Measurements from ENCODE around the gene HLA-DQA1. TPM values are rescaled to one million over a fixed set of nuclear protein-coding genes. Genes with fewer than 3 reads are reported as not detected.

Gene HLA-DQA1
- total and polyA plus RNA-seq, 4 donors: 2.1 to 19.9 (median 9.3) TPM

DNA sequence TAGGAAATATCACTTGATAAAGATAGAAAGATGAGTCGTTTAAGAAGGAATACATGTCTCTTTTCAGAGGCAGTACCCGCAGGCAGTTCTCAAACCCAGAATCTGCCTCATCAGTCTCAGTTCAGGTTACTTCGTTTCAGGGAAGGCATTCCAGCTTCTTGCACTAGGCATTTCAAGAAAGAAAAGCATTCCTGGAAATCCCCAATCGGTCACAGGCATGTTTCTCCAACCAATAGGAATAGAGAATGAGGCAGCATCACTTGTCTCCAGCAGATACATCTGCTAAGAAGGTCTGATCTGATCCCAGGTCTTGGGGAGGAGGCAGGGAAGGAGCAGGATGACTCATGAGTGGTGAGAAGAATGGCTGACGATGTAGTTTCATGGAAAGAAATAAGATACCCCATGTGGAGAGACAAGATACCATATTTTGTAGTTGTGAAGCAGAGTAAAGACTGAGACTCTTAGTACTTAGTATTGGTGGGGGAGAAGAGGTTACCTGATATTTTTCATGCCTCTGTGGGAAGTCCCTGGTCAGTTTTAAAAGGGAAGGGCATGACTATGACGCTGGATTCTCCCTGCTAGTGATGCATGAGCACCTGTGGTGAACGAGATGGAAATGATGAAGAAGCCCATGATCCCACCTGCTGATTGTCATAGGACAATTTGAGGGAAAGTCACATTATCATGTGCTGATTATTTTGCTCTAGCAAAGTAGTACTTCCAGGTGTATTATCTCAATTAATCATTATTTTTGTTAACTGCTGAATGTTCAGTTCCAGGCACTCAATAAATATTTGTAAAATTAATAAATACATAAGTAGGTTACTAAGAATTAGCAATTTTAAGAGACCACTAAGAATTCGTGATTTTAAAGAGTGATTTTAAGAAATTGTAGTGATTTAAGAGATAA, 27.2 kb upstream of the HLA-DQA1 start:
- no peak overlapping the region for H3K9ac ChIP-seq (ENCODE audit: low read depth in 1 of 2, low read length in 2 of 2)
- peak; percentile 36 for DNase-seq (ENCODE audit: low spot score)
- TF ChIP-seq JUND (IDR thresholded peaks at IDR 0.05) (peak in 1 of 2 donors; percentile 27), GABPA (IDR thresholded peaks at IDR 0.05 in 1 of 2, conservative IDR thresholded peaks at IDR 0.05 in 1 of 2) (no peak)

DNA sequence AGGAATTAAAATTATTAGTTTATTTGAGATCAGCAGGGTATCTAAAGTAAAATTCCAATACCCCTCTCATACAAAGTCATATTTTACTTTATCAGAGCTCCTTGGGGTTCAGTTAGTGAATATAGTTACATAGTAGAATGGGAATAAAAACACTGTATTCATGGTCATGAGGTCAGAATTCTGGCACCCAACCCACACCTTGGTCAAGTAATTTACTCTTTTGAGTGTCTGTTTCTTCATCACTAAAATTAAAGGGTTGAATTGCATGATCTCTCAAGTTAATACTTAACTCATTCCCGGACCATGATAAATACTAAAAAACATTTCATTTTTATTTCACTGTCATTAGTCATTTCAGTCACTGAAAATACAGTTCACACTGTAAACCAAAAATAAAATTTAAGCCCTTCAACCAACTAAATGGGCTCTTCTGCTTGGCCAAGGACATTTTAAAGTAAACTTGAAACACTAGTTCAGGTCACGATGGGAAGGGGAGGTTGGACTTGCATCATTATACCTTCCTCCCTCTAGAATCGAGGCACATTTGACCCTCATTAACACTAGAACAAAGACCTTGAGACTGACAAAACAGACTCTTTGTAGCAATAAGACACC, 26.4 kb upstream of the HLA-DQA1 start:
- H3K27ac ChIP-seq (ENCODE audit: low read depth in 1 of 2, low read length in 2 of 2): no peak overlapping the region
- WGBS: 24% methylated on average over 3 of the region's 3 CpGs
- no peak for TF ChIP-seq HNF4G (IDR thresholded peaks at IDR 0.05)
- TF ChIP-seq, protein P1, sequence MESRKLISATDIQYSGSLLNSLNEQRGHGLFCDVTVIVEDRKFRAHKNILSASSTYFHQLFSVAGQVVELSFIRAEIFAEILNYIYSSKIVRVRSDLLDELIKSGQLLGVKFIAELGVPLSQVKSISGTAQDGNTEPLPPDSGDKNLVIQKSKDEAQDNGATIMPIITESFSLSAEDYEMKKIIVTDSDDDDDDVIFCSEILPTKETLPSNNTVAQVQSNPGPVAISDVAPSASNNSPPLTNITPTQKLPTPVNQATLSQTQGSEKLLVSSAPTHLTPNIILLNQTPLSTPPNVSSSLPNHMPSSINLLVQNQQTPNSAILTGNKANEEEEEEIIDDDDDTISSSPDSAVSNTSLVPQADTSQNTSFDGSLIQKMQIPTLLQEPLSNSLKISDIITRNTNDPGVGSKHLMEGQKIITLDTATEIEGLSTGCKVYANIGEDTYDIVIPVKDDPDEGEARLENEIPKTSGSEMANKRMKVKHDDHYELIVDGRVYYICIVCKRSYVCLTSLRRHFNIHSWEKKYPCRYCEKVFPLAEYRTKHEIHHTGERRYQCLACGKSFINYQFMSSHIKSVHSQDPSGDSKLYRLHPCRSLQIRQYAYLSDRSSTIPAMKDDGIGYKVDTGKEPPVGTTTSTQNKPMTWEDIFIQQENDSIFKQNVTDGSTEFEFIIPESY (IDR thresholded peaks at IDR 0.05): no peak
- no peak for TF ChIP-seq EGR1 (IDR thresholded peaks at IDR 0.05; ENCODE audit: low read depth in 2 of 2)
- TF ChIP-seq RXRA (IDR thresholded peaks at IDR 0.05): no peak
- TF ChIP-seq RAD21 (IDR thresholded peaks at IDR 0.05): no peak
- no peak for TF ChIP-seq SP1 (IDR thresholded peaks at IDR 0.05)
- no peak for TF ChIP-seq YY1 (IDR thresholded peaks at IDR 0.05)
- TF ChIP-seq, protein P2, sequence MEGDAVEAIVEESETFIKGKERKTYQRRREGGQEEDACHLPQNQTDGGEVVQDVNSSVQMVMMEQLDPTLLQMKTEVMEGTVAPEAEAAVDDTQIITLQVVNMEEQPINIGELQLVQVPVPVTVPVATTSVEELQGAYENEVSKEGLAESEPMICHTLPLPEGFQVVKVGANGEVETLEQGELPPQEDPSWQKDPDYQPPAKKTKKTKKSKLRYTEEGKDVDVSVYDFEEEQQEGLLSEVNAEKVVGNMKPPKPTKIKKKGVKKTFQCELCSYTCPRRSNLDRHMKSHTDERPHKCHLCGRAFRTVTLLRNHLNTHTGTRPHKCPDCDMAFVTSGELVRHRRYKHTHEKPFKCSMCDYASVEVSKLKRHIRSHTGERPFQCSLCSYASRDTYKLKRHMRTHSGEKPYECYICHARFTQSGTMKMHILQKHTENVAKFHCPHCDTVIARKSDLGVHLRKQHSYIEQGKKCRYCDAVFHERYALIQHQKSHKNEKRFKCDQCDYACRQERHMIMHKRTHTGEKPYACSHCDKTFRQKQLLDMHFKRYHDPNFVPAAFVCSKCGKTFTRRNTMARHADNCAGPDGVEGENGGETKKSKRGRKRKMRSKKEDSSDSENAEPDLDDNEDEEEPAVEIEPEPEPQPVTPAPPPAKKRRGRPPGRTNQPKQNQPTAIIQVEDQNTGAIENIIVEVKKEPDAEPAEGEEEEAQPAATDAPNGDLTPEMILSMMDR (IDR thresholded peaks at IDR 0.05; ENCODE audit: low read depth, low read length, missing input control): no peak
- no peak for TF ChIP-seq JUND (IDR thresholded peaks at IDR 0.05)

More for the DNA sequence above, 27.2 kb upstream of the HLA-DQA1 start:
- WGBS: 7% methylated on average over 8 of the region's 8 CpGs
- H3K36me3 ChIP-seq (ENCODE audit: control insufficient read depth in 4 of 4, insufficient read depth in 3 of 4, low read depth in 1 of 4, low read length in 3 of 4): no peaks in the 10 kb centered on the region
- no peaks in the 10 kb centered on the region for H3K4me1 ChIP-seq (ENCODE audit: control insufficient read depth in 4 of 4, insufficient read depth in 4 of 4, low read length in 3 of 4)
- peak overlapping the region in 1 of 2 donors; percentile 59 for H3K27ac ChIP-seq (ENCODE audit: low read depth in 1 of 2, low read length in 2 of 2)
- H3K9me3 ChIP-seq (ENCODE audit: control insufficient read depth in 4 of 4, low read length in 3 of 4): no peaks in the 10 kb centered on the region
- peaks cover 0 to 2% (median 0%) of the 10 kb centered on the region in 4 donors for H3K27me3 ChIP-seq (ENCODE audit: control insufficient read depth in 4 of 4, insufficient read depth in 4 of 4, low read length in 3 of 4)
- no peak overlapping the region for H3K4me3 ChIP-seq (ENCODE audit: low read depth in 1 of 3, low read length in 3 of 3)

DNA sequence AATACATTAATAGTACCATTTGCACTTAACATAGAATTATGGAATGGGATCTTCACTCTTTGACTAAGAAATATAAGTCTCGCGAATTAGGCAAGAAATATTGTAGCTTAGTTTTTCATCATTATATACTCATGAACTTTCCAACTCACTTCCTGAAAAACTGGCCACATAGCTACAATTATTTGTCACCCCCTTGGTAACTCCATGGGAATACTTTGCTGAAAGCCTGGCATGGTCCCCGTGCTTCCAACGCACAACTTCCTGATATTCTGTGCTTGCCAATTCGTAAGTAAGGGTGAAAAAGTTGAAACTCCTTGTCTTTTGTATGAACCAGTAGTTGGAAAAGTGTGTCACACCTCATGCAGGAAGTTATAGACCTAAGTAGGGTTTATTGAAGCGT, 23.7 kb upstream of the HLA-DQA1 start:
- Histone ChIP-seq H3K27me3 (ENCODE audit: control insufficient read depth in 4 of 4, insufficient read depth in 4 of 4, low read length in 3 of 4) (peaks cover 0 to 2% (median 0%) of the 10 kb centered on the region in 4 donors), H3K9ac (ENCODE audit: low read depth in 1 of 2, low read length in 2 of 2) (no peak overlapping the region), H3K36me3 (ENCODE audit: control insufficient read depth in 4 of 4, insufficient read depth in 3 of 4, low read depth in 1 of 4, low read length in 3 of 4) (no peaks in the 10 kb centered on the region), H3K27ac (ENCODE audit: low read depth in 1 of 2, low read length in 2 of 2) (no peak overlapping the region), H3K4me1 (ENCODE audit: control insufficient read depth in 4 of 4, insufficient read depth in 4 of 4, low read length in 3 of 4) (no peaks in the 10 kb centered on the region), H3K9me3 (ENCODE audit: control insufficient read depth in 4 of 4, low read length in 3 of 4) (no peaks in the 10 kb centered on the region), H3K4me3 (ENCODE audit: low read depth in 1 of 3, low read length in 3 of 3) (no peak overlapping the region)
- DNase-seq (ENCODE audit: low spot score): no peak
- whole genome bisulfite sequencing: 14% methylated on average over 6 of the region's 6 CpGs
- TF ChIP-seq TAF1 (conservative IDR thresholded peaks at IDR 0.05): no peak
- TF ChIP-seq HNF4A (conservative IDR thresholded peaks at IDR 0.05): no peak
- TF ChIP-seq, protein P2 (IDR thresholded peaks at IDR 0.05; ENCODE audit: low read depth, low read length, missing input control): no peak
- no peak for TF ChIP-seq NR2F2 (IDR thresholded peaks at IDR 0.05)
- TF ChIP-seq, protein P1 (IDR thresholded peaks at IDR 0.05): no peak
- TF ChIP-seq YY1 (IDR thresholded peaks at IDR 0.05): no peak
- TF ChIP-seq JUND (IDR thresholded peaks at IDR 0.05): no peak
- TF ChIP-seq FOXA2 (IDR thresholded peaks at IDR 0.05): no peak

More for the DNA sequence above, 26.4 kb upstream of the HLA-DQA1 start:
- no peaks in the 10 kb centered on the region for H3K36me3 ChIP-seq (ENCODE audit: control insufficient read depth in 4 of 4, insufficient read depth in 3 of 4, low read depth in 1 of 4, low read length in 3 of 4)
- no peak overlapping the region for H3K9ac ChIP-seq (ENCODE audit: low read depth in 1 of 2, low read length in 2 of 2)
- DNase-seq (ENCODE audit: low spot score): no peak
- no peaks in the 10 kb centered on the region for H3K4me1 ChIP-seq (ENCODE audit: control insufficient read depth in 4 of 4, insufficient read depth in 4 of 4, low read length in 3 of 4)
- H3K9me3 ChIP-seq (ENCODE audit: control insufficient read depth in 4 of 4, low read length in 3 of 4): no peaks in the 10 kb centered on the region
- peaks cover 0 to 2% (median 0%) of the 10 kb centered on the region in 4 donors for H3K27me3 ChIP-seq (ENCODE audit: control insufficient read depth in 4 of 4, insufficient read depth in 4 of 4, low read length in 3 of 4)
- no peak overlapping the region for H3K4me3 ChIP-seq (ENCODE audit: low read depth in 1 of 3, low read length in 3 of 3)

Data from liver (tissue), 9 donors.